ENCODE data around the gene UROC1. TPM values are rescaled to one million over a fixed set of nuclear protein-coding genes. Genes with fewer than 3 reads are reported as not detected.
A peak's percentile ranks its signal among the peaks of the same experiment; 100 is the strongest.

The UROC1 gene
- total RNA-seq, 1 donor from 2014 or later, result not detected

DNA sequence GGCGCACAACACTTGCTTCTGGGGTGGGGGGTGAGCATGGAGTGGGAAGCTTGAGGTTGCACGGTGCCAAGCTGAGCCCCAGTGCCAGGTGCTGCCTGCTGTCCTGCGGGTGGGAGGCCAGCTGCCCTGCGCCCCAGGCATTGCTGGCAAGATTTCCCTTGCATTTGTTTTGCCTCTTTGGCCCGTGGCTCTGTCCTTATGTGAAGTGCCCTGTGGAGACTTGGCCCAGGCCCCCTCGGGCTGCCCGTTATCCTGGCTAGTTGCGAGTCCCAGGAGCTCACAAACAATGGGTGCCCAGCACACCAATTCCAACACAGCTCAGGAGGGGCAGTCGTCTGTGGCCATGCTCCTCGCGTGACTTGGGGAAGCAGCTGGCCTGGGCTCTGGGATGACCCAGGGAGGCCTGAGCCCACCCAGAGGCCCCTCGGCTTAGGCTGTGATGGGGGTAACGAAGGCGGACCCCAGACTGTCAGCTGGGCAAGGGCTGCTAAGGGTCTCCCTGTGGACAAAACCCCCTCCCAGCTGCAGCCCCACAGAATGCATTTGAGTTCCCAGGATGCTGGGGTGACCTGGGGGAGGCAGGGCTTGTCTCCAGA lies 35.2 kb upstream of the UROC1 start:
- no peaks in the 10 kb centered on the region for H3K36me3 Mint-ChIP-seq
- DNase-seq (ENCODE audit: low spot score in 2 of 2, unreplicated experiment in 2 of 2), result peak; percentile 9 to 32
- H3K4me3 Mint-ChIP-seq, result no peak overlapping the region
- peaks cover 15% of the 10 kb centered on the region for H3K27me3 Mint-ChIP-seq (ENCODE audit: low read depth)
- TF ChIP-seq CTCF (IDR thresholded peaks at IDR 0.05; ENCODE audit: unreplicated experiment), result no peak
- no peak overlapping the region for H3K27ac Mint-ChIP-seq
- H3K9me3 Mint-ChIP-seq, result no peaks in the 10 kb centered on the region
- H3K4me1 Mint-ChIP-seq, result no peaks in the 10 kb centered on the region

DNA sequence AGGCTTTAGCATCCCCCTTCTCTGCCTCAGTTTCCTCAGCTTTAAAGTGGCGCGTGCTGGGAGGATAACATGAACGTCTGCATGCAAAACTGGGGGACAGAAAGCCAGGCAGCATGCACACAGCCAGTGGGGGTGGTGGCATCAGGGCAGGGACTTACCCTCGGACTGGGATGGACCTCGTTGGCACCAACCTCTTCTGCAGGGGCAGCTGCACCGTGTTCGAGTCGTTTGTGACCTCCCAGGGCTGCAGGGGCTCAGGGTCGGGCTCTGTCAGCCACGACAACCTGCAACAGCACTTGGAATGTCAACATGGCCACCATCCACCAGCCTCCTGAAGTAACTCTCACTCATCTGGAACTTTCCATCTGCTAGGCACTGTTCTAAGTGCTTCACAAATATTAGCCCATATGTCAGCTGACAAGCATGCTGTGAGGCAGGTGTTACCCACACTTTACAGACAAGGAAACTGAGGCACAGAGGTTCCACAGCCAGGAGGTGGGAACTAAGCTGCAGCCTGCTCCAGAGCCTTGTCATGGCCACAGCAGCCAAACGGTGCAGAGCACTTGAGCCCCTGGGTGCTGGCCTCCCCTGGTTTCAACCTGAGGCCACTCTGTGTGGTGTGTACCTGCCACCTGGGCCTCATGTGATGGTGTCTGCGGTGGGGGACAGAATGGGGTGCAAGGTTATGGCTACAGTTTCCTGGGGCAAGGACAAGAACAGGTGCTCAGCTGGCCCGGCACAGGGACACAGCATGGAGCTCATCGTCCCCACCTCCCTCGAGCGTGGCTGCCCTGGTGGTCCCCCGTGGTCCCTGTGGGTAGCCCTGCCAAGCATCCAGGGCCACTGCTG lies 34.5 kb upstream of the UROC1 start:
- no peak overlapping the region for H3K4me3 Mint-ChIP-seq
- TF ChIP-seq CTCF (IDR thresholded peaks at IDR 0.05; ENCODE audit: unreplicated experiment), result no peak
- H3K9me3 Mint-ChIP-seq, result no peaks in the 10 kb centered on the region
- no peak overlapping the region for H3K27ac Mint-ChIP-seq
- H3K36me3 Mint-ChIP-seq, result no peaks in the 10 kb centered on the region
- DNase-seq (ENCODE audit: low spot score in 2 of 2, unreplicated experiment in 2 of 2), result peak; percentile 17 to 28
- H3K4me1 Mint-ChIP-seq, result no peaks in the 10 kb centered on the region
- peaks cover 20% of the 10 kb centered on the region for H3K27me3 Mint-ChIP-seq (ENCODE audit: low read depth)

DNA sequence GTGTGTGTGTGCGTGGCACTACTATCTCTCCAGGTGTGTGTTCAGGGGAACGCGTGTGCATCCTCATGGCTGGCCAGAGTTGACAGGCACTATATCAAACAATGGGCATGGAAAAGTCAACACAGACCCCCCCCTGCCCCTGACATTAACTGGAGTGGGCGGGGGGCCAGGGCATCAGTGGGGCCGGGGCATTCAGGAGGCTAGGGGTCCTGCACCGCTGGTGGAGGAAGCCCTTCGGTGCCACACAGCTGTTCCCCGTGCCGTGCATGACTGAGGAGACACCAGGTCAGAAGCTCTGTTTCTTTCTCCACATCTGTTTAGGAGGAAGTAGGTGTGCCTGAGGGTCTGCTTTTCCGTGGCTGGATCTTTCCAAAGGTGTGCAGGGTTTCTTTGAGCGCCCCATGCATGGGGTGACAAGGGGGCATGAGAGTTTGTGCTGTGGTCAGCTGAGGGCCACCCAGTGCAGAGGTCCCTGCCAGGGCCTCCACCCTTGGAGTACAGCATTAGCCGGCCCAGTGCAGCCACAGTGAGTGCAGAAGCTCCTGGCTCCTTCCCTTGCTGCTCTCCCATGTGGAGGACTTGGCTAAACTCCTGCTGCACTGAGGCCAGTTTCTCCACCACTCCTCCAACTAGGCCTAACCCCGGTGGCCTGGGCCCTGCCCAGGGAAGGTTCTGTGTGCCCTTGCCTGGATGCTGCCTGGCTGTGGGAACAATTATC lies 33.7 kb upstream of the UROC1 start:
- Mint-ChIP-seq H3K36me3 (no peaks in the 10 kb centered on the region), H3K27ac (no peak overlapping the region), H3K9me3 (no peaks in the 10 kb centered on the region), H3K4me1 (no peaks in the 10 kb centered on the region), H3K4me3 (no peak overlapping the region), H3K27me3 (ENCODE audit: low read depth) (peaks cover 23% of the 10 kb centered on the region)
- no peak for TF ChIP-seq CTCF (IDR thresholded peaks at IDR 0.05; ENCODE audit: unreplicated experiment)
- peak; percentile 10 to 32 for DNase-seq (ENCODE audit: low spot score in 2 of 2, unreplicated experiment in 2 of 2)

DNA sequence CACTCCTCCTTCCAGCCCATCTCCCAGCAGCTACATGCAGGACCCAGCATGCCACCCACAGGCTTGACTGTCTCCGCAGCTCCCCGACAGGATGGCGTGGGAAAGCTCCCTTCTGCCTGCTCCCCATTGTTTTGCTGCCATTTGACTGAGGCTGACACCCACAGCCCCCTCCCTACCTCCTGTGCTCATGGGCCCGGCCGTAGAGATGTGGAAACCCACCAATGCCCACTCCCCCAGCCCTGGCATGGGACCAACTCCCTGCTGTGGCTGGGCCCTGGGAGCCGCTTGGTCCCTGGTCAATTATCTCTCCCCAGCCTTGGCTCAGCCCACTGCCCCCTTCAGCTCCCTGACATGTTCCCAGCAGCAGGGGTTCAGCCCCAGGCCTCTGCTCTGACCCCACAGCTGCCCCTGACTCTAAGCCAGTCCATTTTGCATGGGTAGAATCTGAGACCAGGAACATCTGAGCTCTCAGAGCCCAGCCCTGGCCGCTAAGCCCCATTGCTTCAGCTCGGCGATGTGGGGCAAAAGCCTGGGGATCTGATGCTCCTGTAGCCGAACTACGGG lies 33.0 kb upstream of the UROC1 start:
- no peak overlapping the region for H3K27ac Mint-ChIP-seq
- DNase-seq (ENCODE audit: low spot score in 2 of 2, unreplicated experiment in 2 of 2), result peak; percentile 14 to 24
- H3K4me1 Mint-ChIP-seq, result no peaks in the 10 kb centered on the region
- H3K4me3 Mint-ChIP-seq, result no peak overlapping the region
- no peaks in the 10 kb centered on the region for H3K9me3 Mint-ChIP-seq
- H3K36me3 Mint-ChIP-seq, result no peaks in the 10 kb centered on the region
- TF ChIP-seq CTCF (IDR thresholded peaks at IDR 0.05; ENCODE audit: unreplicated experiment), result no peak
- H3K27me3 Mint-ChIP-seq (ENCODE audit: low read depth), result peaks cover 24% of the 10 kb centered on the region

- Mint-ChIP-seq H3K4me3 (no peak overlapping the region), H3K27me3 (ENCODE audit: low read depth) (peaks cover 24% of the 10 kb centered on the region)
These were observed 32.4 kb upstream of the UROC1 start for GRCh38 chr3:126549861-126550487.

More at GRCh38 chr3:126549861-126550487, 32.4 kb upstream of the UROC1 start:
- TF ChIP-seq CTCF (IDR thresholded peaks at IDR 0.05; ENCODE audit: unreplicated experiment), result no peak
- DNase-seq (ENCODE audit: low spot score in 2 of 2, unreplicated experiment in 2 of 2), result peak; percentile 4 to 20
- Mint-ChIP-seq H3K36me3 (no peaks in the 10 kb centered on the region), H3K4me1 (no peaks in the 10 kb centered on the region), H3K9me3 (no peaks in the 10 kb centered on the region), H3K27ac (no peak overlapping the region)
